LHCN-M2 (cell line): ENCODE measurements around the gene PAPSS1. TPM values are rescaled to one million over a fixed set of nuclear protein-coding genes. Genes with fewer than 3 reads are reported as not detected.
"Not testable (repeated sequence)": the region's sequence is repeated elsewhere in the genome, so short reads cannot be mapped to it uniquely, and the experiment has no call there.

Experiments
- DNase-seq: peaks from one replicate; pipeline ENCODE4 v3.0.0-alpha.2; 2012; ENCODE audit warnings: low read depth
- total RNA-seq: library from RNA; depleted of rRNA; stranded (reverse); fragments of >200 nt; gene quantifications from 2 replicates; pipeline ENCODE4 v1.2.3, GENCODE V29; 2014

The PAPSS1 gene
- total RNA-seq, 1 experiment from 2014 or later = 84.2 TPM

DNA sequence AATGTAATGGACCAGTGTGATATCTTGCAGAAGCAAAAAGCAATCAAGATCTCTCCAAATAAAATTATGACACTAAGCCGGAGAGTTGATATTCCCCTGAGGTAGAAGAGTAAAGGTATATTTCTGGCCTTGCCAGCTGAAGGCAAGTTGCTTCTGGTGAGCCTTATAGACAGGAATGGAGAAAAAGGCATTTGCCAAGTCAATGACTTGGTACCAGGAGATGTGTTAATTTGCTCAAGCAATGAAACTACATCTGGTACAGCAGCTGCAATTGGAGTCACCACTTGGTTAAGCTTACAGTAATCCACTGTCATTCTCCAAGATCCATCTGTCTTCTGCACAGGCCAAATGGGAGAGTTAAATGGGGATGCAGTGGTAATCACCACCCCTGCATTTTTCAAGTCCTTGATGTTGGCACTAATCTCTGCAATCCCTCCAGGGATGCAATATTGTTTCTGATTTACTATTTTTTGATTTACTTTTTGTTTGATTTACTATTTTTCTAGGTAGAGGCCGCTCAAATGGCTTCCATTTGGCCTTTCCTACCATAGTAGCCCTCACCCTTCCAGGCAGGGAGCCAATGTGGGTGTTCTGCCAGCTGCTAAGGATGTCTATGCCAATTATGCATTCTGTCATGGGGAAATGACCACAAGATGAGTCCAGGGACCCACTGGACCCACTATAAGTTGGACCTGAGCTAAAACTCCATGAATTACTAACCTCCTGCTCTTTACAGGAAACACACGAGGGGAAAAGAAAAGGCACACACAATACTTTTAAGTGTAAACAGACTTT, 6.3 kb upstream of the PAPSS1 start:
- DNase-seq = peak; percentile 81

DNA sequence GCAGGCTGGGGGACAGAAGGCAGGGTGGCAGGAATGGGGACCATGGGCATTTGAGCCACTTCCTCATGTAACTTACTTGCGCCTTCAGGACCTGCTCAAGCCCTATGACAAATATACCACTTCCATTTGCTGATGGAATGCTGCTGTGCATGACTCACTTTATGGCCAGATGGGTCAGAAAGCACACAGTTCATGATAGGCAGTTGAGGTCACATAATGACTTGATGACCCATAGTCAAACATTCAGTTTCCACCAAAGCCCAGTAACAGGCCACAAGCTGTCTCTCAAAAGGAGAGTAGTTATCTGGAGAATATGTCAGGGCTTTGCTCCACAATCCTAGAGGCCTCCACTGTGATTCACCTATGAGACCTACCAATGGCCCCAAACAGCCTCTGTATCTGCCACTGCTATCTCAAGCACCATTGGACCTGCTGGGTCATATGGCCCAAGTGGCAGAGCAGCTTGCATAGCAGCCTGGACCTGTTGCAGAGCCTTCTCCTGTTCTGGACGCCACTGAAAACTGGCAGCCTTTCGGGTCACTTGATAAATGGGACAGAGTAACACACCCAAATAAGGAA, 5.3 kb upstream of the PAPSS1 start:
- peak; percentile 79 for DNase-seq

DNA sequence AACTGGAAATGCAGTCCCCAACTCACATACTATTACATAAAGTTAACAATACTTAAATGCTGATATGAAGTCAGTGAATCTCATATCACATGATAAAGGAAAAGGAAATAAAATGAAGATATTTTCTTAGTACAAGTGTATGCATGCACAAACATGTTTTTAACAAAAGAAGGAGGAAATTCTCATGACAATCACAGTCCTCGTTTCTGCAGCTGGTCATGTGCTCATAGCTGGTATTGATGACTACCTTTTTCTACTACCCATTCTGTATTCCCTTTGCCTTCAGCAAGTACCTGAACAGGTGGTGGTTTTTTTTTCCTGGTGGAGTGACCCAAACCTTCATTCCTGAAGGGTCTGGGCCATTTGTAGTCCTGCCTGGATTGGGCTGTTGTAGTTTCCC, 3.3 kb upstream of the PAPSS1 start:
- DNase-seq = not testable (repeated sequence)

DNA sequence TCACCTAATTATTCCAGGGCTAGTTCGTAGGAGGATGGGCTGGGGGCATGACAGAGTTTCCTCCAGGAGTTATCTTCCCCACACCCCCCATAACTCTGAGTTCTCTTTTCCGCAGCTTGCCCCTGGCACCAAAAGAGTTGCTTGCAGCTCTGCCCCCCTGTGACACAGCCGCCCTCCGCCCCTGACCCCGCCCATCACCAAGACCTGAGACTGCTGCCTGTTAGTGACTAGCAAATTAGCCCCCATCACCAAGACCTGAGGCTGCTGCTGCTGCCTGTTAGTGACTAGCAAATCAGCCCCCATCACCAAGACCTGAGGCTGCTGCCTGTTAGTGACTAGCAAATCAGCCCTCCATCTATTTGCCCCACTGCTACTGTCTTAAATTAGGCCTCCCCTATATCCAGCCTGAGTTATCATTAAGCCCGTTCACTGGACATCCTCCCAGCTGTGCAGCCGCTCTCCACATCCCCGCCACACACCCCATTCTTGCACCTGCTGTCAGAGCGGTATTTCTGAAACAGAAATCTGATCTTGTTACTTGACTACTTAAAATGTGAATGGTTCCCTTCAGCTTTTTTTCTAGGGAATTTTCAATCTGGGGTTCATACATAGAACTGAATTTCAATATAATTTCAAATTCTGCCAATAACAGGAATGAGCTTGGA, 1.5 kb upstream of the PAPSS1 start:
- no peak for DNase-seq

DNA sequence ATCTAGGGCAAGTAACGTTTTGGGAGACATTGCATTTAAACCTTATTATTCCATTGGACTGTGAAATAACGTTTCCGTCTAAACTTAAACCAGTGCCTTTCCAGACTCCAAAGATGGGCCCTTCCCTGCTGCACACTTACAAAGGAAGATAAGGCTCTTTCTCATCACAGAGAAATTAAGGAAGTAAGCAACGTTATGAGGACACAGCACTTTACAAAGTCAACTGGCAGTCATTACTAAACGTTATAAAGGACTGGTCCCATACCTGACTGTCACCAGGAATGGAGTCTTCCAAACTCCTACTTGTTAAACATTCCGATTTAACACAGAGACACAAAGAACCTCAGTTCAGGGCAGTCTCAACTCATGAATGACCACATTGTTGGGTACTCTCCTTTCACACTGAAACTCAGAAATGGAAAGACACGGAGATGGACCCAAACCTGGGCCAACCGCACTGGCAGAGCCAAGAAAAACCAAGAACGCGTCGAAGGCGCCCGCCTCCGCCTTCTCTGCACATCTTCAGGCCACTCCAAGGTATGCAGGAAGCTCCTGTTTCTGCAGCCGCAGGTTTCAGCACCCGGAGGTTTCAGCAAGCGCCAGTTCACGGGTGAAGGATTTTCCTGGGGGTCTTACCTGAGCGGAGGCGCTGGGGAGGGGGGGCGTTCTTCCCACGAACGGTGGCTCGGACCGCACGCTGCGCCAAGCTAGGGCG, 670 bp downstream of the PAPSS1 start:
- peak; percentile 25 for DNase-seq

DNA sequence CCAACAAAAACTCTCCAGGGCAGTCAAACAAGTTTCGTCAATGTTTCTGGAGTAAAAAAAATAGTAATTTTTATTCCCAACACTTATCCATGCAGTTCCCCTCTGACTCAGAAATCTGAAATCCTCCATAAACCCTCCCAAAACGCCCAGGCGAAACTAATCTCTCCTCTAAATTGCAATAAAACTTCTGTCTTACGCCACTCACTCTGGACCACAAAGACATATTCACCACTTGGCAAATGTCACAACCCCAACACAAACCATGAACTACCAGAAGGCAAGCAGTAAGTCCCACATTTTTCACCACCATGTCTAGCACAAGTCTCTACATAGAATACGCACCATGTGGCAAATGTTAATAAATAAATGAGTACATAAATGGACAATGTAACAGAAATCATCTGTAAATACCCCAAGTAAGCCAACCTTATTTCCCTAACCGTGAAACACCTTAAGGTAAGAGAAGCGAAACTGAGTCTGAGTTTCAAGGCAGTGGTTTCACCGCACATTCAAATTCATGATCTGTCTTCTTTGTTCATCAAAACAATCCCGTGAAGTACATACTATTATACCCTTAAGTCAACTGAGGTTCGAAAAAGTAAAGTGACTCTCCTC, 1.6 kb downstream of the PAPSS1 start:
- peak; percentile 82 for DNase-seq

DNA sequence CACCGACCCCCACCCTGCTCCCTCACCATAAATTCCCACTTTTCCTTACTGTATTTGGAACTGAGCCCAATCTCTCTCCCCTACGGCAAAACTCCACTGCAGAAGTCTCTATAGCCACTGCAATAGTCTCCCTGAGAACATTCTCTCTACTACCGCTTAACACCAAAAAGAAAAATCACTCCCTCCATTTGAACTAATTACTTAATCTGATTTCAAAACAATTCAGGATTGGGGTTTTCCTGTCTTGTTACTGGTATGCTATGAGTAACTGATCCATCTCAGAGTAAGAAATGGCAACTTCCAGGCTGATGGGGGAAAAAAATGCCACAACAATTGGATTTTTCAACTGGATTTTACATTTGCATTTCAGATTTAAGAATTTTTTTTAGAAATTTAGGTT, 5.8 kb downstream of the PAPSS1 start:
- DNase-seq = no peak

DNA sequence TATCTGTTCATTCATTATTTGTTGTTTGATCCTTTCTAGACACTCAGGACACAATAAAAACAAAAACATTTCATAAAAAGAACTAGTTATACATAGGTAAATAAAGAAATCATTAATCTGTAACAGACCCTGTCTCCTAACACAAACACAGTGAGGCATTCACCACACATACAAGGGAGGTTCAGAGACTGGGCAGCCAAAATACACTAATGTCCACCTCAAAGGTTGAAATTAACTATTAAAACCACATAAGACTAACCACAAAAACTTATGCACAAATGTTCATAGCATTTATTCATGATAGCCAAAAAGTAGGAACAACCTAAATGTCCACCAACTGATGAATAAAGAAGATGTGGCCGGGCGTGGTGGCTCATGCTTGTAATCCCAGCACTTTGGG, 7.8 kb downstream of the PAPSS1 start:
- DNase-seq = no peak

DNA sequence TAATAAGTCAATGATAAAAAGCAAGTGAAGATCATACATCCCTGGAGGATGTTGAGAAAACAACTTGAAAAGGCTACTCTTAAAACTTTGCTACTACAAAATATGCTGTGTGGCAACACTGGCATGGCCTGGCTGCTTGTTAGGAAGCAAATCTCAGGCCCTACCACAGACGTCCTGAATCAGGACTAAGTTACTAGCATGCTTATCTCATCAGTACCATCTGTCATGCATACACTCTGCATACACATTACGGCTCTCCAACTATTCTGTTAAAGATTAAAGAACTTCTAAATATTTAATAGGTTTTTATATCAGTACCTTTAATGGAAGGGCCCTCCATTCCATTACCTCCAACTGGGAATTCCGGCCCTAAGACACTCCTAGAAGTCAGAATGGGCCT, 8.2 kb downstream of the PAPSS1 start:
- DNase-seq = no peak

DNA sequence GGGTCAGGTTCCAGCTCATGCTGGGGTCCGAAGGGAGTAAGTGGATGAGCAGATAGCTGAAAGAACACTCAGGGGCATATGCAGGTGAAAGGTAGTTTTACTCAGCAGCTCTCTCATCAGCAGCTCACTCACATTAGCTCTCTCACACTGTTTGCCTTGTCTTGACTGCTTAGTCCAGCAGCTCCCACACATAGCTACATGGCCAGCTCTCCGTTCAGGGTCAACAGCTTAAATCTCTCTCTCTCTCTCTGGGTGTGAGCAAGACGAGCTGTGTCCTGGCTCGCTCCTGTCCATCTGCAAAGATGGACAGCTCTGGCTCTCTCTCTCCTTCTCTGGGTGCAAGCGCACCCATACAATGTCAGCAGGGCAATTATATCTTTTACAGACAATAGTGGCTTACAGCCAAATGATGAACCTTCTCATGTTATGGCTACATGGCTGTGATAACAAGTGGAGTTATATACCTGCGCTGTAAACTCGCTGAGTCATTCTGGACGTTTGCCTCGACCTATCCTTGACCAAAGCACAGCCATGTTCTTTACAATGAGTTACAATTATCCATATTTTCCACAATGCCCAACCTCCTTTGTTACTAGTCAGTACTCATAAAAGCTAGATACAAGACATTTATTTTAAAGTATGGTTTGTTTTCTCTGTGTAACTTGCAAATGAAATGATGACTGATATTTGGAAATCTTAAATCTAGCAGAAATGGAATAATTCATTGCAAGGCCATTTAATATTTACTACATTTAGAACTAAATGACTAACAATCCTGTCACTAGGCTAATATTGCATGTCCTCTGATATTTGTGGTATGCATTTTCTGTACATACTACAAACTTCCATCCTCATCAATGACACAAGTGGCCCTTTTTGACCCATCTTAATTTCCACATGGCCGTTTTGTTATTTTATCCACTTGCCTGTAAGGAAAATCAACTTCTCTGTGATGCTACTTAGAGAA, 9.3 kb downstream of the PAPSS1 start:
- no peak for DNase-seq

DNA sequence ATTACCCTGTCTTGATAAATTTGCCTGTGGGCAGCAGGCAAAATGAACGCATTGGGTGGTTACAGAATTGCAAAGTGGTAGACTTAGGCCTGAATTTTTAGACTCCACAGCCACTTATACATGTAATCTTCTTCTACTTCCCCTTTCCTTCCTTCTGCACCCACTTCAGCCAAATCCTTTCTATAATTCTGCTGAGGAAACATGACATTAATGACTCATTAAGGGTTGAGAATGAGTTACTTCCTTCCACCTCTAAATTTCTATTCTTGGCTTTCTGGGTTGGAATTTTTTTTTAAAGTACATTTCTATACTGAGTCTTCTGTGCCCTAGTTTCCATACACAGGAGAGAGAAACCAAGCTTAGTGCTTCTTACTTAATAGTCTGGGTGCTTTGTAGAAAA, 10.1 kb downstream of the PAPSS1 start:
- peak; percentile 40 for DNase-seq

DNA sequence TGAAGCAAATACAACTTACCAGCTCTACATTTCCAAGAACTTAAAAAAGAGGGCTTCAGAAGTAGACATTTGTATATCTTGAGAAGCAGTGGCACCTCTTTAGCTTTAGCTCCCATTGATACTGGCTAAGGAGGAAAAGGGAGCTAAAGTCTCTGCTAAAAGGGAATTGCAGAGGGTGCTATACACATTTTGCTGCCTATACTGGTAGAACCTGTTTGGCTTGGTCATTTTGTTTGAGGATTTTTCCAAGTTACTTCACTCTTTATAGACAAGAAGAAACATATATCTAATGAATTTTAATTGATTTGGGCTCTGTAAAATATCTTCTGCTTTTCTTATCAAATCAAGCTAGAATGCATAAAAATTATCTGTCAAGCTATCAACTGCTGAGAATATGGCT, 11.8 kb downstream of the PAPSS1 start:
- DNase-seq = no peak

DNA sequence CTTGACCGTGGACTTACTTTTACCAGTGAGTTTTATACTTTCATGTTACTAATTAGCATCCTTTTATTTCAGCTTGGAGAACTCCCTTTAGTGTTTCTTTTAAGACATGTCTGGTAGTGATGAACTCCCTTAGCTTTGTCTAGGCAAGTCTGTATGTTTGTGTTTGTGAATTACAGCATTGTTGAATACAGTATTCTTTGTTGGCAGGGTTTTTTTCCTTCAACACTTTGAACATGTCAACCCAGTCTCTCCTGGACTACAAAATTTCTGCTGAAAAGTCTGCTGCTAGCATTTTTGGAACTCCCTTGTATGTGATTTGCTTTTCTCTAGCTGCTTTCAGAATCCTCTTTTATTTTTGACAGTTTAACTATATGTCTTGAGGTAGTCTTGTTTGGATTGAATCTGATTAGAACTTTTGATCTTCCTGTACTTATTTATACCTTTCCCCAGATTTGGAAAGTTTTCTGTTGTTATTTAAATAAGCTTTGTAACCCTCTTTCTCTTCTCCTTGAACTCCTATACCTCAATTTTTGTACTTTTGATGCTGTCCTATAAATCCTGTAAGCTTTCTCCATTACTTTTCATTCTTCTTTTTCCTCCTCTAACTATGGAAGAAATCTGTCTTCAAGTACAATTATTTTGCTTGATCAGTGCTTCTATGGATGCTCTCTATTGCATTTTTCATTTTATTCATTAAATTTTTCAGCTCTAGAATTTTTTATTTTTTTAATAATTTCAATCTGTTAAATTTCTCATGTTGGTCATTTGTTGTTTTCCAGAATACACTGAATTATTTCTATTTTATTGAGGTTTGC, 14.1 kb downstream of the PAPSS1 start:
- no peak for DNase-seq

DNA sequence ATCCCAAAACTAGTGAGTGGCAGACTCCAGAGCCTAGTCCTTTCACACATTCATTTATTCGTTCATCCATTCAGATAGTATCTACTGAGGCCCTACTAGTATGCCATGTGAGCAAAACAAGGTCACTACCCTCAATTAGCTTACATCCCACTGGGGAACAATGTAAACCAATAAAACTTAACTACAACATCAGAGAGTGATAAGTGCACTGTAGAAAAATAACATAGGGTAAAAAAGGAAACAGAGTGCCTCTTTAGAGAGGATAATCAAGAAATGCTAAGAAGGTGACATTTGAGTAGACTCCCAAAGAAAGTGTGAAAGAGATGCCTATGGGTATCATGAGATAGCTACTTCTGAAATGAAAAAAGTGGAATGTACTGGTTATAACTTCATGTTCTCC, 18.5 kb downstream of the PAPSS1 start:
- no peak for DNase-seq

DNA sequence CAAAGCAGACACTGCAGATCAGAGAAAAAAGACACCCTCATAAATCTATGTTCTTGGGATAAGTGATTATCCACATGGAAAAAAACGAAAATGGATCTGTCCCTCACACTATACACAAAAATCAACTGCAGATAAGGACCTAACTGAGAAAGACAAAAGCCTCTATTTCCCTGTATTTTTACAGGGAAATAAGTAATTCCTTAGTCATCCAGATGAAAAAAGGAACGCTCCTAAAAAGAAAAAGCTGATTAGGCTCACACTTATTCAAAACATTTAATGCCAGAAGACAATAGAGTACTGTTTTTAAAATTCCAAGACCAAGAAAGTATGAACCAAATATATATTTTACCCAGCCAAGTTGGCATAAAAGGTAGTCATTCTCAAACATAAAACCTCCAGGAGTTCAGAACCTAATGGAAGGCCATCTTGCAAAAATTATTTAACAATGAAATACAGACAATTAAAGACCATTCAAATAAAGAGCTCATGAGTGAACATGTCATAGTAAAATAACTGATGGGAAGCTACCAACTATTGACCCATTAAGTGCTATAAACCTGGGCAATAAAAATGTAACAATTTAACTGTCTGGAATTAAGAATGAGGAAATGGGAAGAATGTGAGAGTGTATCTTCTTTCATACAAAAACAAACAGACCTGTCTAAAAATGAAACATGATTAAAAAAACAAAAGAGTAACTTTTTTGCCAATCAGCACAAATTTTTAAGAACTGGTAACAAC, 20.4 kb downstream of the PAPSS1 start:
- no peak for DNase-seq

DNA sequence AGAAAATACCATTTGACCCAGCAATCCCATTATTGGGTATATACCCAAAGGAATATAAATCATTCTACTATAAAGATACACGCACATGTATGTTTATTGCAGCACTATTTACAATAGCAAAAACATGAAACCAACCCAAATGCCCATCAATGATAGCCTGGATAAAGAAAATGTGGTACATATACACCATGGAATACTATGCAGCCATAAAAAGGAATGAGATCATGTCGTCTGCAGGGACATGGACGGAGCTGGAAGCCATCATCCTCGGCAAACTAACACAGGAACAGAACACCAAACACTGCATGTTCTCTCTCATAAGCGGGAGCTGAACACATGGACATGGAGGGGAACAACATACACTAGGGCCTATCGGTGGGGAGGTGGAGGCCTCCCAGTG, 23.8 kb downstream of the PAPSS1 start:
- DNase-seq = not testable (repeated sequence)

DNA sequence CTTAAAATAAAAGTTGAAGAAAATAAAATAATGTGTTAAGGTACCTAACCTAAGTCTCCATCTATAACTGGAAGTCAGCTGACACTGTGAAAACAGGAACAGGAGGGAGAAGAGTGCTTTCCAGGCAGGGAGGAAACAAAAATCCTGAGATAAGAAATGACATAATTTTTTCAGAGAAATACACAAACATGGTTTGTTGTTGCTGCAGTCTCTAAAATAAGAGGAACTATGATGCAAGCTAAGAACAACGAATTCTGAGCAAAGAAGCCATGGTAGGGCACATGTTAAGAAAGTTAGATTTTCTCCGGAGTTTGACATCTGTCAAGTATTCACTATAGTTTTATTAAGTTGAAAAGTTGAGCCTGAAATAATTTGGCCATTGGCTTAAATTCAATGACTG, 26.9 kb downstream of the PAPSS1 start:
- no peak for DNase-seq

DNA sequence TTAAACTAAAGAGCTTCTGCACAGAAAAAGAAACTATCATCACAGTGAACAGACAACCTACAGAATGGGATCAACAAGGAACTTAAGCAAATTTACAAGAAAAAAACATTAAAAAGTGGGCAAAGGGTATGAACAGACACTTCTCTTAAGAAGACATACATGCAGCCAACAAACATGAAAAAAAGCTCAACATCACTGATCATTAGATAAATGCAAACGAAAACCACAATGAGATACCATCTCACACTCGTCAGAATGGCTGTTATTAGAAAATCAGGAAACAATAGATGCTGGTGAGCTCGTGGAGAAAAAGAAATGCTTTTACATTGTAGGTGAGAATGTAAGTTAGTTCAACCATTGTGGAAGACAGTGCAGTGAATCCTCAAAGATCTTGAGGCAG, 27.8 kb downstream of the PAPSS1 start:
- no peak for DNase-seq

DNA sequence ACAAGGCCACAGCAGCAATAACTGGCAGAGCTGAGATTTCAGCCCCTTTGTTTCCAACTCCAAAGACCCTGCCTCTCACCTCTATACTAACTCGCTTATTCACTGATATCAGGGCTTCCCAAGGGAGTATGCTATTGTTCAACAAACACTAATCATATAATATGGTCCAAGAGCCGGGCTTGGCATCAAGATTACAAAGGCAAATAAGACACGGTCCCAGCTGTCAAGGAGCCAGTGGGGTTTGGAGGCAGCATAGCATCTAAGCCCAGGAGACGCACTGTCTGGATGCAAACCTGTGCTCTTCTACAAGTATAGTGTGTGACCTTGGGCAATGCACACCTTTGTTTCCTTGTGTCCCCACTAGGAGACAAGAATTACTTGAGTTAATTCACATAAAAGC, 28.7 kb downstream of the PAPSS1 start:
- DNase-seq = no peak
